CD4-positive, alpha-beta T cell treated with Interleukin-4 for 1 hour (primary cell): ENCODE measurements around the gene NDC80.
"Not testable (repeated sequence)": the region's sequence is repeated elsewhere in the genome, so short reads cannot be mapped to it uniquely, and the experiment has no call there.

Experiments
- DNase-seq, 2 donors: peaks; one replicate each; pipeline ENCODE4 v3.0.0-alpha.2; 2020 to 2022

The NDC80 gene

GRCh38 chr18:2571200-2572170 is at the start of gene NDC80, which contains the start of gene METTL4:
Gene NDC80 (plus strand): TSS chr18:2571557. CDS start chr18:2572986, 1,429 bp downstream.
Gene METTL4 (minus strand): TSS chr18:2571505. CDS start chr18:2567216, 4,289 bp downstream.
- peak; percentile 85 to 87 for DNase-seq

GRCh38 chr18:2522112-2522511 is 49.2 kb upstream of the NDC80 start:
- no peak for DNase-seq

GRCh38 chr18:2524794-2525198 is 46.6 kb upstream of the NDC80 start:
- not testable (repeated sequence) for DNase-seq

- no peak for DNase-seq
Measured at GRCh38 chr18:2526329-2526728, 45.0 kb upstream of the NDC80 start.

GRCh38 chr18:2529154-2529553 is 42.2 kb upstream of the NDC80 start:
- DNase-seq: no peak

- DNase-seq: no peak
Measured at GRCh38 chr18:2531751-2532150, 39.6 kb upstream of the NDC80 start.

GRCh38 chr18:2532797-2533196 is 38.6 kb upstream of the NDC80 start:
- no peak for DNase-seq

GRCh38 chr18:2534906-2535305 is 36.5 kb upstream of the NDC80 start:
- DNase-seq: no peak

- DNase-seq: no peak
Measured at GRCh38 chr18:2535419-2535910, 35.9 kb upstream of the NDC80 start.

GRCh38 chr18:2536063-2536462 is 35.3 kb upstream of the NDC80 start:
- DNase-seq: no peak

- DNase-seq: no peak
Measured at GRCh38 chr18:2536493-2536892, 34.9 kb upstream of the NDC80 start.

- no peak for DNase-seq
Measured at GRCh38 chr18:2537296-2537695, 34.1 kb upstream of the NDC80 start.

GRCh38 chr18:2538236-2538635 is 33.1 kb upstream of the NDC80 start:
- DNase-seq: no peak

GRCh38 chr18:2538844-2539243 is 32.5 kb upstream of the NDC80 start:
- DNase-seq: no peak

- DNase-seq: no peak
Measured at GRCh38 chr18:2540575-2540974, 30.8 kb upstream of the NDC80 start.

- DNase-seq: peak in 1 of 2 donors; percentile 54
Measured at GRCh38 chr18:2541925-2542563, 29.3 kb upstream of the NDC80 start.

GRCh38 chr18:2545155-2545554 is 26.2 kb upstream of the NDC80 start:
- DNase-seq: no peak

GRCh38 chr18:2547477-2548087 is 23.8 kb upstream of the NDC80 start:
- peak in 1 of 2 donors; percentile 54 for DNase-seq

GRCh38 chr18:2549462-2549861 is 21.9 kb upstream of the NDC80 start:
- no peak for DNase-seq

GRCh38 chr18:2551425-2551824 is 19.9 kb upstream of the NDC80 start:
- DNase-seq: no peak

- no peak for DNase-seq
Measured at GRCh38 chr18:2554696-2555095, 16.7 kb upstream of the NDC80 start.

- no peak for DNase-seq
Measured at GRCh38 chr18:2555895-2556294, 15.5 kb upstream of the NDC80 start.

GRCh38 chr18:2557536-2557935 is 13.8 kb upstream of the NDC80 start:
- no peak for DNase-seq
